GM12801 (cell line): ENCODE measurements around the gene PYDC2.

Experiments
- TF ChIP-seq, protein P1 (sequence below): IDR thresholded peaks from one replicate; pipeline ENCODE4 v1.5.1; 2011; ENCODE audit warnings: control low read depth; ENCODE audit not compliant: insufficient read length; ENCODE audit errors: extremely low read depth

Gene PYDC2

GRCh38 chr3:191461113-191461595 is at the start of gene PYDC2:
PYDC2 (plus strand) TSS chr3:191461163; CDS start chr3:191461163, 0 bp downstream.
- TF ChIP-seq, protein P1, sequence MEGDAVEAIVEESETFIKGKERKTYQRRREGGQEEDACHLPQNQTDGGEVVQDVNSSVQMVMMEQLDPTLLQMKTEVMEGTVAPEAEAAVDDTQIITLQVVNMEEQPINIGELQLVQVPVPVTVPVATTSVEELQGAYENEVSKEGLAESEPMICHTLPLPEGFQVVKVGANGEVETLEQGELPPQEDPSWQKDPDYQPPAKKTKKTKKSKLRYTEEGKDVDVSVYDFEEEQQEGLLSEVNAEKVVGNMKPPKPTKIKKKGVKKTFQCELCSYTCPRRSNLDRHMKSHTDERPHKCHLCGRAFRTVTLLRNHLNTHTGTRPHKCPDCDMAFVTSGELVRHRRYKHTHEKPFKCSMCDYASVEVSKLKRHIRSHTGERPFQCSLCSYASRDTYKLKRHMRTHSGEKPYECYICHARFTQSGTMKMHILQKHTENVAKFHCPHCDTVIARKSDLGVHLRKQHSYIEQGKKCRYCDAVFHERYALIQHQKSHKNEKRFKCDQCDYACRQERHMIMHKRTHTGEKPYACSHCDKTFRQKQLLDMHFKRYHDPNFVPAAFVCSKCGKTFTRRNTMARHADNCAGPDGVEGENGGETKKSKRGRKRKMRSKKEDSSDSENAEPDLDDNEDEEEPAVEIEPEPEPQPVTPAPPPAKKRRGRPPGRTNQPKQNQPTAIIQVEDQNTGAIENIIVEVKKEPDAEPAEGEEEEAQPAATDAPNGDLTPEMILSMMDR = no peak

- TF ChIP-seq, protein P1 = no peak
Observed at GRCh38 chr3:191412759-191413158, 48.2 kb upstream of the PYDC2 start.

DNA sequence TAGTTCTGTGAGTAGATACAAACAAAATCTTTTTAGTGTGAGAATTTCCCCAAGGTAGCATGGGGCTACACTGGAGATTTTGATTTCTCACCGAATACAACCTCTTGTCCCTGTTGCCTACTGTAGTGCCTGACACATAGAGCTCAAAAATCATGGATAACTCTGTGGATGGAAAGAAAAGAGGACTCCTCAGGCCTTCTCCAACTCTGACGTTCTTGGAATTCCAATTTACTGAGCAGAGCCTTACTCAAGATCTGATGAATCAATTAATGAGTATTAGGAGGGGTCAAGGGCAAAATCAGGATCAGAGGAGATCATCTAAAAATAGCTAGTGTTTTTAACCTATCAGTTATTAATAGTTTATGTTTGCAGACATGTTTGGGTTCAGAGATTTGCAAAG is 46.7 kb upstream of the PYDC2 start:
- TF ChIP-seq, protein P1 = no peak

- TF ChIP-seq, protein P1 = no peak
Observed at GRCh38 chr3:191414732-191415131, 46.2 kb upstream of the PYDC2 start.

DNA sequence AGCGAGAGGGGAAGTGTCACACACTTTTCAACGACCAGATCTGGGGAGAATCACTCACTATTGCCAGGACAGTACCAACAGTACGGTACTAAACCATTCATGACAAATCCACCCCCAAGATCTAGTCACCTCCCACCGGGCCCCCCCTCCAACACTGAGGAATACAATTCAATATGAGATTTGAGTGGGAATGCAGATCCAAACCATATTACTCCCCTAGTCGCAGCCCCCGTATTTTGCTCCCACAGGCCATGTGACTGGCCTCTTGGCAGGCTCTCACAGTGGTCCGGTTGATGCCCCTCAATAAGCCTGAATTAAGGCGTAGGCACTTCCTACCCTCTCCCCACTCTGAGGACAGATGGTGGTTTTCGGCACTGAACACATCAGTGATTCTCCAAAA is 45.4 kb upstream of the PYDC2 start:
- TF ChIP-seq, protein P1 = no peak

GRCh38 chr3:191417457-191417729 is 43.6 kb upstream of the PYDC2 start:
- TF ChIP-seq, protein P1 = no peak

DNA sequence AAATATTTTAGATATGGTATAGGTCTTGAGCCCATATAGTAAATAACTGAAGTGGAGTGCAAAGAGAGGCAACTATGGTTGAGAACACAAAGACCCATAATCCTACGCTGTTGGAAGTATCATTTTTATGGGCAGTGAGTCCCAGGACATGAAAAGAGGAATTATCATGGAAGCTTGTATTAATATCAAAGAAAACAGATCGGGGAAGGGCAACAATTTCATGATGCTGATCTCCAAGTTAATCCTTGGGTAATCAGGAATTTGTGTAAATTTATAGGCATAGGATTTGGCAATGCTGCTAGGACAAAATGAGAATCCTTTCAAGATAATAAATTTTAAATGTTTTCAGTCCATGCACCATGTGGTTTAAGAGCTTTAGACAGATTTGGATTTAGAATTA is 40.2 kb upstream of the PYDC2 start:
- TF ChIP-seq, protein P1 = no peak

DNA sequence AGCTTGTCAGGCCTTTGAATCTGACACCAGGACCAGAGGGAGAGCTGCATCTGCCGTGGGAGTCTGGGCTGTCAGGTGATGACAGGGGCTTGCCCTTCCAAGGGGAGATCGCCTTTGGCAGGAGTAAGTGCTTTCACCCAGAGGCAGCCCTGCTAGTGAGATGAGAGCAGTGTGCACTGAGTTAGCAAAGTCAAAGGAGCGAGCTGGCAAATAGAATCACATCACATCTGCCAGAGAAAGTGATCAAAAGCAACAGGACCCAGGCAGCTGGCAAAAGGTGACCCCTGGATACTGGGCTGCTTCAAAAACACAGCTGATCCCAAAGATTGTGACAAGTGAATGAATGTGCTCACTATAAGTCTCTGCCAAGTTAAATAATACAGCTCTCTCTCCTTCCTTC is 36.1 kb upstream of the PYDC2 start:
- TF ChIP-seq, protein P1 = no peak
